Brain microvascular endothelial cell (primary cell): ENCODE measurements around the gene TENT4A.
"Not testable (repeated sequence)": the region's sequence is repeated elsewhere in the genome, so short reads cannot be mapped to it uniquely, and the experiment has no call there.

Experiments
- DNase-seq: peaks from one replicate; pipeline ENCODE4 v3.0.0-alpha.2; 2020
- H3K27ac ChIP-seq: fragments of 250-450 bp; sonication (Bioruptor Pico); 2 replicates; pipeline ENCODE4 v1.5.1; 2020; ENCODE audit warnings: mild to moderate bottlenecking, moderate library complexity
- H3K27me3 ChIP-seq: fragments of 250-450 bp; sonication (Bioruptor Pico); replicated peaks from 2 replicates; pipeline ENCODE4 v1.5.1; 2020; ENCODE audit warnings: mild to moderate bottlenecking
- H3K36me3 ChIP-seq: fragments of 250-450 bp; sonication (Bioruptor Pico); replicated peaks from 2 replicates; pipeline ENCODE4 v1.5.1; 2020; ENCODE audit warnings: mild to moderate bottlenecking
- H3K4me3 ChIP-seq: 2 replicates; pipeline ENCODE4 v1.5.1; 2011; ENCODE audit warnings: low read depth, mild to moderate bottlenecking, control low read depth, low read length, moderate library complexity
- CTCF ChIP-seq: IDR thresholded peaks from 2 replicates; pipeline ENCODE4 v1.5.1; 2011; ENCODE audit warnings: low read depth, mild to moderate bottlenecking, moderate library complexity, low read length, control low read depth, inconsistent platforms; ENCODE audit errors: missing control alignments
- in situ Hi-C: cut with HindIII; loops from 2 replicates; pipeline ENCODE4 v1.10.0; 2017; ENCODE audit warnings: low sequenced_read_pairs, low pct_ligation_motif_present

Gene TENT4A

DNA sequence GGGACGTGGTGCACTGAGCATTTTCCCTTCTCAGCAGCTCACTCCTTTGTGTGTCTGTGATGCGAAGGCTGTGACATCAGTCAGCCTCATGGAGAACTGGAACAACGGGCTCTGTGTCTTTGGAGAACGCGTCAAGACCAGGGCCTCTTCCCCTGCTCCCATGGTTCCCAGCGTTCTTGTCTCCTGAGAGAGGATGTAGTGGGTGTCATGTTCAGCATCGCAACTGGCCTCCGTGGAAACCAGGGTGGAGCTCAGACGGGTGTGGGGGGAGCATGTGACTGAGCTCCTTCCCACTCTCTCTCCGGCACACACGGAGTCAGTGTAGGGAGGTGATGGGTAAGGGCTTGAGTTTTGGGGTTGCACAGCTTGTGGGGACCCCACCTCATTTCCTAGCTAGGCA, 59.7 kb downstream of the TENT4A start:
- no peak for DNase-seq
- Histone ChIP-seq H3K27ac (no peak overlapping the region), H3K36me3 (no peaks in the 10 kb centered on the region), H3K4me3 (no peak overlapping the region), H3K27me3 (no peaks in the 10 kb centered on the region)
- no peak for TF ChIP-seq CTCF
- in situ Hi-C loops: no loop called here

- no peaks in the 10 kb centered on the region for H3K36me3 ChIP-seq
- in situ Hi-C loops: no loop called here
- H3K27me3 ChIP-seq: no peaks in the 10 kb centered on the region
- H3K27ac ChIP-seq: no peak overlapping the region
- DNase-seq: no peak
- H3K4me3 ChIP-seq: no peak overlapping the region
- no peak for TF ChIP-seq CTCF
These were observed 60.3 kb downstream of the TENT4A start for GRCh38 chr5:6773342-6774035.

DNA sequence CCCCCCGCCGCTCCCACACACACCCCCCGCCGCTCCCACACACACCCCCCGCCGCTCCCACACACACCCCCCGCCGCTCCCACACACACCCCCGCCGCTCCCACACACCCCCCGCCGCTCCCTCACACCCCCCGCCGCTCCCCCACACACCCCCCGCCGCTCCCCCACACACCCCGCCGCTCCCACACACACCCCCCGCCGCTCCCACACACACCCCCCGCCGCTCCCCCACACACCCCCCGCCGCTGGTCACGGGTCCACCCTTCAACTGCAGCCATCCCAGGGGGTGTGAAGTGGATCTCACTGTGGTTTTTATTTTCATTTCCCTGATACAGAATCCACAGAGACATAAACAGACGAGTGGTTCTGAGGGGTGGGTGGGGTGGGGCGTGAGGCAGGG, 61.0 kb downstream of the TENT4A start:
- H3K4me3 ChIP-seq, in situ Hi-C loops, H3K27me3 ChIP-seq, H3K27ac ChIP-seq, DNase-seq, H3K36me3 ChIP-seq: not testable (repeated sequence)

GRCh38 chr5:6774721-6775204, 61.5 kb downstream of the TENT4A start:
- Histone ChIP-seq H3K27ac (no peak overlapping the region), H3K27me3 (no peaks in the 10 kb centered on the region), H3K4me3 (no peak overlapping the region), H3K36me3 (no peaks in the 10 kb centered on the region)
- no peak for DNase-seq
- in situ Hi-C loops: no loop called here
- no peak for TF ChIP-seq CTCF

GRCh38 chr5:6775571-6775970, 62.3 kb downstream of the TENT4A start:
- Histone ChIP-seq H3K4me3 (no peak overlapping the region), H3K27ac (no peak overlapping the region)
- in situ Hi-C loops: no loop called here

GRCh38 chr5:6780802-6781391, 67.7 kb downstream of the TENT4A start:
- DNase-seq: no peak
- peak; percentile 53 for TF ChIP-seq CTCF
- no peak overlapping the region for H3K4me3 ChIP-seq
- H3K36me3 ChIP-seq: no peaks in the 10 kb centered on the region
- H3K27me3 ChIP-seq: no peaks in the 10 kb centered on the region
- in situ Hi-C loops: no loop called here
- H3K27ac ChIP-seq: no peak overlapping the region

More at GRCh38 chr5:6775571-6775970, 62.3 kb downstream of the TENT4A start:
- Histone ChIP-seq H3K36me3 (no peaks in the 10 kb centered on the region), H3K27me3 (no peaks in the 10 kb centered on the region)
- no peak for TF ChIP-seq CTCF
- no peak for DNase-seq
